Mesenteric fat pad (tissue), 1 donor: ENCODE results near the gene CCDC50. TPM values are rescaled to one million over a fixed set of nuclear protein-coding genes. Genes with fewer than 3 reads are reported as not detected.

Source experiments
- DNase-seq: peaks from one replicate; pipeline ENCODE4 v3.0.0-alpha.2; 2020; ENCODE audit warnings: low spot score
- total RNA-seq: library from RNA; stranded (reverse); fragmentation: NEBNext Ultra II Directional; extraction: Animal tissue kit (Norgen Biotek cat#: 25700); gene quantifications from one replicate; pipeline ENCODE4 v1.2.1, GENCODE V29; 2021
- donor health status: DM: yes; HTN: yes; CAD: no.

The CCDC50 gene
- total RNA-seq, 1 donor from 2014 or later, result 120 TPM

DNA sequence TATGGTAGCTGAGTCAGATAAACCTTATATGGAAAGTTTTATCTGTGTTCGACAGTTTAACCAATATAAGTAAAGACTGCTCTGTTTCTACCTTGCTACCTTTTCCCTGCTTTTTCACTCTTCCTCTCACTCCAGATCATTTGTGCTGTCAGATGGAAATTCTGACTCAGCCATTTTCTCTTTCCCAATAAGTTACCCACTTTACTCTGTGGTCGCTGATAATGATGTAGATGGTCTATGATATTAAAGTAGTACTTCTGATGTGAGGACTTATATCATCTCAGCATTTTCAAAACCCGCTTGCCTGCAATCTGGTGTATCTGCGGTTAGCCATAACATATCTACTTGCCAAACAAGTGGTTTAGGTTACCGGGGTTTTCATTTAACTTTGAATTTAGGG lies 16.1 kb downstream of the CCDC50 start:
- no peak for DNase-seq

DNA sequence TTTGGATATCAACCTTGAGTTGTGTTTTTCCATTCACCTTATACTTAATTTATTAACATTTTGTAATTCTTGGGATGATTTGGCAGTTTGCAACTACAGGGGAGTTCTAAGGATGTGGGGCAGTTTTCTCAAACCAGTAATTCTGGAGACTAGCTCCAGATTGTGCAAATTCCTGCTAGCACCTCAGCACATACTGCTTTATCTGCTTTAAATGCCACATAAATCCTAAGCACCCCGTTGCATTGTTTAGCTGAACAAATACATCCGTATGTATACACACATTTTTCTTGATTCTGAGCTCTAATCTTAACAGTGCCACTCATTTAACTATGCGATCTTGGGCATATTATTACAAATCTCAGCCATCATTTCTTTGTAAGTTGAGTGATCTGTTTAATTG lies 18.0 kb downstream of the CCDC50 start:
- no peak for DNase-seq

- no peak for DNase-seq
Measured at GRCh38 chr3:191348098-191348497, 18.9 kb downstream of the CCDC50 start.

DNA sequence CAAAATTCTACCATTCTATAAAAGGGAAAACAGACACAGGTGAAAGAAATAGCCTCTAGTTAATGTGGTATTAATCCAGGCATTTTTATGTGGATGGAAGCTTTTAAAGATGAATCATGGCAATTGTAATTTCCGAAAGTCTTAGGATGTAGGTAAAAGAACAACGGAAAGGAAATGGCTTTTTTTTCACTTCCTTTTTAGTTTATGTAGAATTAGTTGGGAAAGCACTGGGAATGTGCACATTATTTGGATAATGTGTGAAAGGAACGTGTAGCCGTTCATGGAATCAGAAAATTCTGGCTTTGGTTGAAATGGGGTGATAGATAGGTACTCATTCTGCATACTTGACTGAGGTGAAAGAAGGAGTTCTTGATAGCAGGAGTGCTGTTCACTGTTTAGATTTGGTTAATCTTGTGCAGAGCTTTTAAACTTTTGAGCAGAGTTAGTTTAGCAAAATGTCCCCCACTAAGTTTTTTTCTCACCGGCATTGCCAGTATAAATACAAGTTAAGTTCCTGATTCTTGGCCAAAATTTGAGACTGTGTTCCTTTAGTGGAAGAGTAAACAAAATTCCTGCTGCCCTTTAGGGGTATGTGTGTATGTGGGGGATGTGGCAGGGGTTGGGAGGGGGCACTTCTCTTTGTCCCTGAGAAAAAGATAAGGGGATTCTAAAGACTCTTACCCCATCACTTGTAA lies 21.3 kb downstream of the CCDC50 start:
- no peak for DNase-seq

DNA sequence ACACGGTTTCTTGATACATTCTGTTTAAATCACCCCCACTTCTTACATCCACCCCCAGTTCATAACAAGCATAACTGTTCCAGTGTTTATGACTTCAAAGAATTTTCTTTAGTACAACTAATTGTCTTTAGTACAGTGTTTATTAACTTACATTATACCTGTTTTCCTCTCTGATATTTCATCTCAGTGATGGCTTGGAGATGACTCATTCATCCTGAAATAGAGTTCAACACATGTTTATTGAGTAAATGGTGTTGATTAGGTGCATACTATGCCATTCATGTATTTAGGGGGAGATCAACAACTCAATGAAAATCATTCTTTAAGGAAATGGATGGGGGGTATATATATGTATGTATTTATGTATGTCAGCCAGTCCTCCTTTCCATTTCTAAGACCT lies 22.8 kb downstream of the CCDC50 start:
- DNase-seq, result no peak

GRCh38 chr3:191353022-191353777 lies 24.0 kb downstream of the CCDC50 start:
- no peak for DNase-seq

- DNase-seq, result no peak
Measured at GRCh38 chr3:191355406-191355805, 26.2 kb downstream of the CCDC50 start.

DNA sequence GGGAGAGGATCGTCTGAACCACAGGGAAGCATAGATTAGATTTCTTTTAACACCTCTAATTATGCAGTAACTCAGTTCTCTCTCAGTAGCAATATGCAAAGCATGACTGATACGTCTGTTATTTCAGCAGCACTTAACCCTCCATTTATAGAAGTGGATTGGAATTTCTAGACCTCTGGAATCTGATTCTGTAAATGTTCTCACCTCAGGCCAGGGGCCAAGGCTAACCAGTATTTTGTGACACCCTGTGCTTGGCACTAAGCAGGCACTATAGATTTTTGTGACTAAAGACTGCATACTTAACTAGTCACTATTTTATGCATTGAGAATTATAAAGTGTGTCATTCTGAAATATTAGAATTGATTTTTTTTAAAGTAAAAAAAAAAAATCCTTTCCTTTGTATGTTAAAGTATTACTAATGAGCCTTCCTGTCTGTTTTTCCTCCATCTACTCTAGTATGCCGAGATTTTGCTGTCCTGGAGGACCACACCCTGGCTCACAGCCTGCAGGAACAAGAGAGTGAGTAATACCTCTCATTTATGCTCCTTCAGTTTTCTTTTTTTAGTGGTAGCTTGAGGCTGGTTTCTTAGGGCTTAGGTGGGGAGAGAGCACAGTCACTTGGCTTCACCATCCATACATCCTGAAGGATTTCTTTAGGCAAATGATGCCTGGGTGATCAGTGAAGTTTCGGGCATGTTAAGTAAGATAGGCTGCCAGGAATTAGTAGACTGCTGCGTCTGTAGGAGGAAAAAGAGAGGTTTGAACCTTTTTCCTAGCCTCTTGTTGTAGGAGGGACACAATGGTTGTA lies 27.6 kb downstream of the CCDC50 start:
- no peak for DNase-seq

DNA sequence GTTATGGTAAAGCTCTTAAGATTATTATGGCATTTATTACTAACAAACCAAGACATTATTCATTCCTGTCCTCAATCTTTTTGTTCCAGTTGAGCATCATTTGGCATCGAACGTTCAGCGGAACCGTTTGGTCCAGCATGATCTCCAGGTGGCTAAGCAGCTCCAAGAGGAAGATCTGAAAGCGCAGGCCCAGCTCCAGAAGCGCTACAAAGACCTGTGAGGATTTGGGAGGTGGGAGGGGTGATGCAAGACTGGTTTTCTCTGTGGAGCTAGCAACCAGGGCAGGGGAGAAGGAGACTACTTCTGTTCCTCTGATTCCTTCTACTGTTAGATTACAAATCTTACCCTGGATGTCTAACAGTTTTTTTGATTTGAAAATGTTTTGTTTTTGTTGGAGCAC lies 28.7 kb downstream of the CCDC50 start:
- no peak for DNase-seq

DNA sequence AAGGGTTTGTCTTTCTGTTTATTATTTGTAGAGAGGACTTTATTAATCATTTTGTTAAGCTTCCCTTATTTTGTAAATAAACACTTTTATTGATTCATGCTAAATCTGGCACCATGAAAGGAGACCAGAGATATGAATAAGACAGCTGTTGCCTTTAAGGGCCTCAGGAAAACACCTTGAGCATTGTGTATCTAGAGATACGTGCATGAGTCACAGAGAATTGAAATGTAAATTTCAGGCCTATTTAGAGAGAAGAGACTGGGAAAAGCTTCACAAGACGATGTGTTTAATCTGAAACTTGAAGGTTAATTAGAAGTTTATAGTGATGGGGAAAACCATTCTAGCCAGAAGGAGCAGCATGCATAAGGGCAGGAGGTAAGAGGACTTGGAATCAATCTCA lies 29.7 kb downstream of the CCDC50 start:
- DNase-seq, result no peak

- no peak for DNase-seq
Measured at GRCh38 chr3:191360620-191361019, 31.4 kb downstream of the CCDC50 start.

- DNase-seq, result no peak
Measured at GRCh38 chr3:191361456-191361855, 32.3 kb downstream of the CCDC50 start.

DNA sequence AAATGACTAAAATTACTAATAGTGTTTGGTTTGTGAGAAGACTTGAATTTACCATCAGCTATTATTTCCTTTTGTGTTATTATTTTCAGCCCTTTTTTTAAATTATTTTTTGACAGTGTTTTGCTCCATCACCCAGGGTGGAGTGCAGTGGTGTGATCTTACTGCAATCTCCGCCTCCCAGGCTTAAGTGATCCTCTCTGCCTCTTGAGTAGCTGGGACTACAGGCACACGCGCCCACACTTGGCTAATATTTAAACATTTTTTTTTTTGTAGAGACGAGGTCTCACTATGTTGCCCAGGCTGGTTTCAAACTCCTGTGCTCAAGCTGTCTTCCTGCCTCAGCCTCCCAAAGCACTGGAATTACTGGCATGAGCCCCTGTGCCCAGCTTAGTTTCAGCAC lies 32.8 kb downstream of the CCDC50 start:
- no peak for DNase-seq

GRCh38 chr3:191362524-191363090 lies 33.4 kb downstream of the CCDC50 start:
- no peak for DNase-seq

DNA sequence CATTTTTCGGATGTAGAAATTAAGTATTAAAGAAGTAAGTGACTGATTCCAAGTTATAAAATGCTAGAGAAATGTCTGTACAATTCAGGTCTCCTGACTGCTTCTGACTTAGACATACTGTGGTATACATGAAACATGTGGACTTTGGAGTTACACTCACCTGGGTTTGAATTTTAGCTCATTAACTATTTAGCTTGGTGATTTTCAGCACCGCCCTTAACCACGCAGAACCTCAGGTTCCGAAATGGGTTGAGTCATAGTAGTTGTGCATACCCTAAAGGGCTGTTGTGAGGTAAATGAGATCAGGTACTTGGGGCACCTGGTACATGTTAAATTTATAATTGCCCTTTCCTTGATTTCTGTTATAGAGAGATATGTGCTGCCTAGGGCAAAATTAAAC lies 34.0 kb downstream of the CCDC50 start:
- DNase-seq, result no peak

- DNase-seq, result no peak
Measured at GRCh38 chr3:191366675-191367074, 37.5 kb downstream of the CCDC50 start.

- DNase-seq, result no peak
Measured at GRCh38 chr3:191368755-191369615, 39.8 kb downstream of the CCDC50 start.

- no peak for DNase-seq
Measured at GRCh38 chr3:191369616-191370010, 40.4 kb downstream of the CCDC50 start.

DNA sequence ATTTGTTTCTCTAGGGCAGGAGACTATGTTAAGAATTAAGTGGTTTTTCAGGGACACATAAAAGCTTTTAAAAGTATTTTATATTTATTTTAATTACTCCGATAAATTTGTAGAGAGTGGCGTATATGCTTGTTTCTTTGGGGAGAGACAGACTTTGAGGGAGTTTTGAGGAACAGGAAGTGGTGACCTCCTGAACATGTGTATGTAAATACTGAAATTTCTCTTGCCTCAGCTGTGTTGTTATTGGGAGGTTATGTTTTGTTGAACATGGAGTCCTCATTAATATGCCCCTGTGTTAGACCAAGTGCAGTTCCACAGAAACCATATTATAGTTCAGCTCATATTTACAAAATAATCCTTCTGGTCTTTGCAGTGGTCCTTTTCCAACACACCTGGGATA lies 42.9 kb downstream of the CCDC50 start:
- DNase-seq, result no peak

DNA sequence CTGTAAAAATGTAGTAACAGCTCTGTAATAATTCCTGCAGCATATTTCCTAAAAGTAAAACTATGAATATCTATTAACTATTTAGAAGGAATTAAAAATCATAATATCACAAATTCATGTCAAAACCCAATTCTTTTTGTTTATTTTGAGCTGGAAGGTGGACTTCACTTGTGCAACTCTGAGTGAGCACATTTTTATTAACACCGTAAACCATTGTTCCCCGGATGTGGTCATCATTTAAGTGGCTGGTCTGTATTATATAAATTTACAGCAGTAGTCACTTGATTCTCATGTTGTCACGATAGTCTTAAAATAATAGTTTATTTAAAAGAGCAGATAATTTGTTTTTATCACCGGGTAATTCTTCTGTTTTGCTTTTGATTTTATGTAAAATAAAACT lies 44.1 kb downstream of the CCDC50 start:
- no peak for DNase-seq
